Measurements from ENCODE around the gene PTOV1. TPM values are rescaled to one million over a fixed set of nuclear protein-coding genes. Genes with fewer than 3 reads are reported as not detected.

The PTOV1 gene
- total RNA-seq, 4 donors from 2014 or later = 88.3 to 148 (median 98.9) TPM

GRCh38 chr19:49823472-49823871 lies 27.5 kb upstream of the PTOV1 start:
- H3K36me3 ChIP-seq = peaks cover 2 to 3% of the 10 kb centered on the region in 2 donors
- no peak overlapping the region for H3K27ac ChIP-seq
- no peaks in the 10 kb centered on the region for H3K27me3 ChIP-seq
- H3K4me1 ChIP-seq = peaks cover 28% of the 10 kb centered on the region in 2 donors
- WGBS, 2 donors = 89 to 95% methylated on average over 11 to 12 of the region's 12 CpGs
- no peak for DNase-seq
- no peaks in the 10 kb centered on the region for H3K9me3 ChIP-seq
- intact Hi-C loops (cut with DNase I) = no loop called here
- no peak overlapping the region for H3K4me3 ChIP-seq (replicated peaks in 1 of 3)
- TF ChIP-seq CTCF (IDR thresholded peaks at IDR 0.05) (no peak), POLR2A (IDR thresholded peaks at IDR 0.05) (no peak)

GRCh38 chr19:49824662-49825061 lies 26.3 kb upstream of the PTOV1 start:
- Histone ChIP-seq H3K9me3 (no peaks in the 10 kb centered on the region), H3K4me3 (replicated peaks in 1 of 3) (no peak overlapping the region), H3K4me1 (peaks cover 18 to 19% of the 10 kb centered on the region in 2 donors), H3K36me3 (peaks cover 5 to 12% of the 10 kb centered on the region in 2 donors), H3K27ac (no peak overlapping the region), H3K27me3 (no peaks in the 10 kb centered on the region)
- no peak for TF ChIP-seq CTCF (IDR thresholded peaks at IDR 0.05)
- no peak for TF ChIP-seq POLR2A (IDR thresholded peaks at IDR 0.05)
- no peak for DNase-seq
- intact Hi-C loops (cut with DNase I) = no loop called here
- 89 to 90% methylated on average over 6 of the region's 6 CpGs for WGBS, 2 donors

- no peak for TF ChIP-seq POLR2A (IDR thresholded peaks at IDR 0.05)
- no peak for TF ChIP-seq CTCF (IDR thresholded peaks at IDR 0.05)
- intact Hi-C loops (cut with DNase I) = no loop called here
- DNase-seq = no peak
- Histone ChIP-seq H3K4me3 (replicated peaks in 1 of 3) (no peak overlapping the region), H3K27me3 (no peaks in the 10 kb centered on the region), H3K27ac (no peak overlapping the region), H3K9me3 (no peaks in the 10 kb centered on the region), H3K36me3 (peaks cover 28 to 34% of the 10 kb centered on the region in 2 donors), H3K4me1 (no peaks in the 10 kb centered on the region)
- 89 to 96% methylated on average over 14 of the region's 14 CpGs for WGBS, 2 donors
Measured at GRCh38 chr19:49827034-49827433, 23.9 kb upstream of the PTOV1 start.

- TF ChIP-seq CTCF (IDR thresholded peaks at IDR 0.05) (no peak), POLR2A (IDR thresholded peaks at IDR 0.05) (no peak)
- intact Hi-C loops (cut with DNase I) = no loop called here
- 86 to 89% methylated on average over 7 to 8 of the region's 8 CpGs for WGBS, 2 donors
- Histone ChIP-seq H3K27ac (no peak overlapping the region), H3K9me3 (no peaks in the 10 kb centered on the region), H3K27me3 (no peaks in the 10 kb centered on the region), H3K4me3 (replicated peaks in 1 of 3) (no peak overlapping the region), H3K4me1 (no peaks in the 10 kb centered on the region), H3K36me3 (peaks cover 47 to 48% of the 10 kb centered on the region in 2 donors)
- DNase-seq = no peak
Measured at GRCh38 chr19:49829200-49829599, 21.8 kb upstream of the PTOV1 start.

GRCh38 chr19:49829721-49830120 lies 21.2 kb upstream of the PTOV1 start:
- intact Hi-C loops (cut with DNase I) = no loop called here
- Histone ChIP-seq H3K4me1 (no peaks in the 10 kb centered on the region), H3K4me3 (replicated peaks in 1 of 3) (no peak overlapping the region), H3K27me3 (no peaks in the 10 kb centered on the region), H3K36me3 (peaks cover 53 to 54% of the 10 kb centered on the region in 2 donors), H3K27ac (no peak overlapping the region), H3K9me3 (no peaks in the 10 kb centered on the region)
- TF ChIP-seq CTCF (IDR thresholded peaks at IDR 0.05) = no peak
- TF ChIP-seq POLR2A (IDR thresholded peaks at IDR 0.05) = no peak
- no peak for DNase-seq
- WGBS, 2 donors = 96% methylated on average over 18 of the region's 18 CpGs
